Gastrocnemius medialis (tissue), 4 donors: ENCODE measurements around the gene QARS1. TPM values are rescaled to one million over a fixed set of nuclear protein-coding genes. Genes with fewer than 3 reads are reported as not detected.

Experiments used
- microRNA-seq, 2 donors: library from miRNA; unstranded; fragments of <30 nt; microRNA quantifications; one replicate each; pipeline ENCODE4, GENCODE V29; 2016; ENCODE audit warnings: borderline replicate concordance in 2 of 2
- total RNA-seq, 4 donors: library from RNA; depleted of rRNA; stranded (reverse); fragments of >200 nt; gene quantifications; one replicate each; pipeline versions ENCODE4 v1.1.0 to v1.2.3, GENCODE V29; 2016

QARS1 gene
- total RNA-seq, 4 donors from 2014 or later = 157 to 259 (median 173) TPM

Small RNA genes lying within 50 kb of the gene (microRNA-seq; reads per million reads assigned to microRNA genes)
- 0 reads per million in 2 donors for gene MIR6890

Other genes with a start within 250 kb of the QARS1 start
- gene SLC25A20, start 205.9 kb downstream of the QARS1 start, total RNA-seq = 100 to 1,000 TPM in 1 of 4 donors, 10 to 100 TPM in 3; 67.8 to 110 (median 83.4) TPM
- 100 to 1,000 TPM; 118 to 176 (median 143) TPM for gene ARIH2, start 185.9 kb downstream of the QARS1 start, total RNA-seq
- 10 to 100 TPM; 13.6 to 21.7 (median 20.3) TPM for gene P4HTM, start 114.5 kb downstream of the QARS1 start, total RNA-seq
- gene WDR6, start 97.4 kb downstream of the QARS1 start, total RNA-seq = 10 to 100 TPM; 40.4 to 50.9 (median 45.5) TPM
- gene DALRD3, start 86.2 kb downstream of the QARS1 start, total RNA-seq = 10 to 100 TPM; 10.6 to 20.1 (median 16.3) TPM
- gene NDUFAF3, start 82.6 kb downstream of the QARS1 start, total RNA-seq = 100 to 1,000 TPM; 129 to 181 (median 148) TPM
- 100 to 1,000 TPM; 178 to 229 (median 205) TPM for gene IMPDH2, start 75.4 kb downstream of the QARS1 start, total RNA-seq
- 10 to 100 TPM; 35.8 to 65.6 (median 47.1) TPM for gene QRICH1, start 10.7 kb downstream of the QARS1 start, total RNA-seq
- 100 to 1,000 TPM; 100 to 188 (median 128) TPM for gene USP19, start 16.1 kb upstream of the QARS1 start, total RNA-seq
- gene LAMB2, start 28.3 kb upstream of the QARS1 start, total RNA-seq = 100 to 1,000 TPM; 154 to 355 (median 243) TPM
- gene CCDC71, start 61.6 kb upstream of the QARS1 start, total RNA-seq = 10 to 100 TPM; 20.0 to 31.0 (median 22.0) TPM
- gene KLHDC8B, start 66.8 kb upstream of the QARS1 start, total RNA-seq = 10 to 100 TPM; 15.8 to 35.8 (median 26.0) TPM
- gene C3orf62, start 172.5 kb upstream of the QARS1 start, total RNA-seq = 1 to 10 TPM in 2 of 4 donors, under 1 TPM in 2; 0.78 to 1.9 (median 1.3) TPM
- gene USP4, start 235.3 kb upstream of the QARS1 start, total RNA-seq = 10 to 100 TPM in 1 of 4 donors, 1 to 10 TPM in 3; 7.2 to 10.2 (median 9.1) TPM